CD4-positive, alpha-beta T cell treated with Interleukin-4 for 1 hour (primary cell): ENCODE measurements around the gene SYT13.

Experiments
- DNase-seq, 2 donors: peaks; one replicate each; pipeline ENCODE4 v3.0.0-alpha.2; 2020 to 2022

The SYT13 gene

GRCh38 chr11:45215098-45215865 lies 70.9 kb downstream of the SYT13 start:
- no peak for DNase-seq

GRCh38 chr11:45213717-45214116 lies 72.4 kb downstream of the SYT13 start:
- DNase-seq, result no peak

GRCh38 chr11:45213316-45213665 lies 72.8 kb downstream of the SYT13 start:
- DNase-seq, result no peak

- no peak for DNase-seq
Observed at GRCh38 chr11:45212566-45213315, 73.4 kb downstream of the SYT13 start.

GRCh38 chr11:45211732-45212131 lies 74.4 kb downstream of the SYT13 start:
- no peak for DNase-seq

GRCh38 chr11:45210846-45211245 lies 75.3 kb downstream of the SYT13 start:
- DNase-seq, result no peak

GRCh38 chr11:45209891-45210699 lies 76.0 kb downstream of the SYT13 start:
- DNase-seq, result no peak

GRCh38 chr11:45209000-45209879 lies 76.9 kb downstream of the SYT13 start:
- DNase-seq, result no peak

- DNase-seq, result no peak
Observed at GRCh38 chr11:45208135-45208534, 78.0 kb downstream of the SYT13 start.

- no peak for DNase-seq
Observed at GRCh38 chr11:45205978-45206377, 80.2 kb downstream of the SYT13 start.

GRCh38 chr11:45204761-45205160 lies 81.4 kb downstream of the SYT13 start:
- DNase-seq, result no peak

- DNase-seq, result no peak
Observed at GRCh38 chr11:45193695-45194094, 92.4 kb downstream of the SYT13 start.
